ENCODE measurements around the gene OTUB2.

Gene OTUB2

DNA sequence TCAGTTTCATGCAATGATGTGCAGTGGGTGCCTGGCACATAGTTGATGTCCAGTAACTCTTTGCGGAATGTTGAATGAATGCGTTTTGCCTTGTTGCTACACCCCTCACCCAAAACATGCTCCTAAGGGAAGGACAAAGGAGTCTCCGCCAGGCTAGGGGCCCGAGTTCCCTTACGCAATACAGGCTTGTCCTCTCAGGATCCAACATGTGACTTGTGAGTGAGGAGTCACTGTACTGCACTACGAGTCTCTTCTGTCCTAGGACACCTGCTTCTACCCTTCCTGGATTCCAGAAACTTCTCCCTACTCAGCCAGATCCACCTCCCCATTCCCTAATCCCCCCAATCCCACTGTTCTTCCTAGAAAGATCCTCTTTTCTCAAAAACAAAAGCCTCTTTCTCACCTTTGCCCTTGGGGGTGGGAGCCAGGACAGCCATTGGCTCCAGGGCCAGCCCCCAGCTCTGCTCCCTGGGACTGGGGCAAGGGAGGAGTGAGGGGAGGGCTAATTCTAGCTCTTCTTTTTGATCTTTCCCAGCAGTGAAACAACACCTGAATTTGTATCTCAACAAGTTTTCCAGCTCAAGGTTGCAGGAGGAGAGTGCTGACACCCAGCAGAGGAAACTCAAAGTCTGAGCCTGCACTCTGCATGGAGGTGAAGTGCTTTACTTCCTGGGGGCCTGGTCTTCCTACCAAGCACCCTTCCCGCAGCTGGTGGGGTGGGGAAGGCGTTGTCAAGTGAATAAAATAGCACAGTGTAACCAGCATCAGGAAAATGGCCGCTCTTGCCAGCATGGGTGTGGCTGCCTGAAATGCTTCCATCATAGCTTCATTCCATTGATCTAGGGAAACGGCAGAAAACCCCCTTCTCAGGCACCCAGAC, 3.4 kb upstream of the OTUB2 start:
- no peak for DNase-seq

GRCh38 chr14:94024549-94024948, 1.6 kb upstream of the OTUB2 start:
- DNase-seq: no peak

- no peak for DNase-seq
These were observed 420 bp upstream of the OTUB2 start for GRCh38 chr14:94025720-94026119.

- DNase-seq: no peak
These were observed 839 bp downstream of the OTUB2 start for GRCh38 chr14:94026889-94027469.

GRCh38 chr14:94027566-94028449, 1.7 kb downstream of the OTUB2 start:
- DNase-seq: no peak

DNA sequence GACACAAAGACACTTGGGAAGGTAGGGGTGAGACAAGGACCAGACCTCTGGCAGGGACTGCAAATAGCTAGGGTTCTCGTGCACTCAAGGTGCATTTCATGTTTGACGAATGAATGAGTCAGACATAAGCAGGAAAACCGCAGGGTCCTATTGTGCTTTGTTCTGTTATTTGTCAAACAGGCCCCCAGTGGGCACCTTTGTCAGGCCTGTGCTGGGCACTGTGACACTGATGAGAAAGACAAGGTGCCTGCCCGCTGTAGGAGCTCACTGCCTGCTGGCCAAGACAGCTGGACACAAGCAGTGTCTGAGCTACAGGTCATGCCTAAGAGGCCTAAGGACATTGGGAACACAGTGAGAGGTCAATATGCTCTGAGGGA, 2.3 kb downstream of the OTUB2 start:
- no peak for DNase-seq

DNA sequence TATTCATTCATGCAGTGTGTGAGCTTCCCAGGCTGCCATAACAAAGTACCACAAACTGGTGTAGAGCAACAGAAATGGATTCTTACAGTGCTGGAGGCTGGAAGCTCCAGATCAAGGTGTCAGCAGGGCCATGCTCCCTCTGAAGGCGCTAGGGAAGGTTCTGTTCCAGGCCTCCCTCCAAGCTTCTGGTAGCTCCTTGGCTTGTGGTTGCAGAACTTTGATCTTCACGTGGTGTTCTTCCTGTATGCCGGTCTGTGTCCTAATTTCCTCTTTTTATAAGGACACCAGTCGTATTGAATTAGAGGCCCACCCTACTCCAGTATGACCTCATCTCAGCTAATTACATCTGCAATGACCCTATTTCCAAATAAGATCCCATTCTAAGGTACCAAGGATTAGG, 3.1 kb downstream of the OTUB2 start:
- DNase-seq: no peak

DNA sequence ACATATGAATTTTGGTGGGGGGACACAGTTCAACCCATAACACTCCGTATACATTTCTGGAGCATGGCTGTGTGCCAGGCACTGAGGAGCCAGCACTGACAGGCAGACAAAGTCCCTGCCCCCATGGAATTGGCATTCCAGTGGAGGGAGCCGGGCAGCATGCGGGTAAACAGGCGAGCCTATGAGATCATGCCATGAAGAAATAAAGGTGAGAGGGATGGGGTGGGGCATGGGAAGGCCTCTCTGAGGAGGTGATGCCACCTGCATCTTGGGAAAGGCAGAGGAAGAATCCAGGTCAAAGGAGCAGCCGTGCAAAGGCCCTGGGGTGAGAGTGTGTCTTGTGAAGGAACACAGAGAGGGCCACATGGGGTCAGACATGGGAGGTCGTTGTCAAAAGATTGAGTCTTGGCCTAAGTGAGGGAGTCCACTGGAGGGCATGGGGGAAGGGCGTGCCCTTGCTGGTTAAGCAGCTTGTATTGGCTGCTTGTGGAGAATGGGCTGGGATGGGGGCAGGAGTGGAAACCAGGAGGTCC, 3.6 kb downstream of the OTUB2 start:
- DNase-seq: no peak

DNA sequence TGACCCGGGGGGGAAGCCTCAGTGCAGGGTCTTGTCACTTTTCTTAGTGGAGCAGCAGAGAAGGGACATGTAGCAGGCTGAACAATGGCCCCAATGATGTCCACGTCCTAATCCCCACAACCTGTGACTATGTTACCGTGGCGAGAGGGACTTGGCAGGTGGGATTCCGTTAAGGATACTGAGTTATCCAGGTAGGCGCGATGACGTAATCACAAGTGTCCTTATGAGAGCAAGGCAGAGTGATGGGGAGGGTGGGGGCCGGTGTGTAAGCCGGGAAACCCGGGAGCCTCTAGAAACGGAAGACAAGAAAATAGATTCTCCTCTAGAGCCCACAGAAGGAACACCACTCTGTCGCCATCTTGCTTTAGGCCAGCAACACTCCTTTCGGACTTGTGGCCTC, 4.4 kb downstream of the OTUB2 start:
- DNase-seq: no peak

GRCh38 chr14:94031161-94031882, 5.2 kb downstream of the OTUB2 start:
- DNase-seq: no peak

- DNase-seq: no peak
These were observed 5.7 kb downstream of the OTUB2 start for GRCh38 chr14:94031883-94032279.

DNA sequence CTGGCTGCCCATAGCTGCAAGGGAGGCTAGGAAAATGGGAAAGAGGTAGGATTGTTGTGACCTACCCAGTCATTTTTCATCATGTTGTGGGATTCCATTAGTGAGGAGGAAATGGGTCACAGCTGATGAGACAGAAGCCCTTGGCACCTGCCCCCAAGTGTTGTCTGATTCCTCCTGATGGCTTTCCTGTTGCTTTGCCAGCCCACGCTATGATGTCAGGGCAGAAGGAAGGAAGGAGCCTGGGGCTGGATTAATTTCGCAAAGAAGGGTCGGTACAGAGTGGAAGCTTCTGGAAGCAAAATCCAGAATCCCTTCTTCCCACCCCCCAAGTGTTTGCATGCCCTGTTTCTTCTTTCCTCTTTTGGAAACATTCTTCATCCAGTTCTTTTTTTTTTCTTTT, 8.7 kb downstream of the OTUB2 start:
- DNase-seq: no peak

DNA sequence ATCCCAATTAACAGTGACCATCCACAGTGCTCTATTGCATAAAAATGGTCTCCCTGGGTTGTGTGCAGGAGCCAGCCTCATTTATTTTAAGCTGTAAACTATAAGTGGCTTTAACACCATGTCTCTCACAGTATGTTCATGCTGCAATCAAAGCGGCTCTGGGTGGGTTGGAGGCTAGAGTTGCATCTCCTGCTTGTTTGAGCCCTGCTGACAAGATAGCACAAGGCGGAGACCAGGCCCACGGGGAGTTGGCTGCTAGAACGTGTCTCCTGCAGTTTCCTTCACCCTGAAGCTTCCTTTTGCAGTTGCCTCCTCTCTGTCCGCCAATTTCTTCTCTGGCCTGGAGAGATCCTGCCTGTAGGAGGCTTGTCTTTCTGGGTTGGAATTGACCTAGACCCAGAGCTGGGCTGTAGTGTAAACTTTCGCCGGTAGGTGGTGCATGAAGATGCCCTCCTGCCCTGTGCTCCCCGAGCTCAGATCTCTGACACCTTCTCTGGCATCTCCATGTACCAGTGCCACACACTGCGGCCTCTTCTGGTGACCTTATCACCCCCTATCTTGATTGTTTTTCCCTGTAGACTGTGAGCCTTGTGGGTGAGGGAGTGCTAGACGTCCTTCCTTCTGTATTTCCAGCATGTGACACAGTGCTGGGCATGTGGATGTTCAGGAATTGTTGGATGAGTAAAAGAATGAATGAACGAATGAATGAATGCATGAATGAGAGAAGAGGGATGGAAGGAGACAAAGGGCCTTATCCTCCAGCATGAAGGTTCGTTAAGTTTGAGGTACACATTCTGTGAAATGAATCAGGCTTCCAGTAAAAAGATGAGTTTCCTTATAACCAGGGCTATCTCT, 10.4 kb downstream of the OTUB2 start:
- peak; percentile 70 to 77 for DNase-seq

GRCh38 chr14:94037954-94038353, 11.8 kb downstream of the OTUB2 start:
- no peak for DNase-seq

DNA sequence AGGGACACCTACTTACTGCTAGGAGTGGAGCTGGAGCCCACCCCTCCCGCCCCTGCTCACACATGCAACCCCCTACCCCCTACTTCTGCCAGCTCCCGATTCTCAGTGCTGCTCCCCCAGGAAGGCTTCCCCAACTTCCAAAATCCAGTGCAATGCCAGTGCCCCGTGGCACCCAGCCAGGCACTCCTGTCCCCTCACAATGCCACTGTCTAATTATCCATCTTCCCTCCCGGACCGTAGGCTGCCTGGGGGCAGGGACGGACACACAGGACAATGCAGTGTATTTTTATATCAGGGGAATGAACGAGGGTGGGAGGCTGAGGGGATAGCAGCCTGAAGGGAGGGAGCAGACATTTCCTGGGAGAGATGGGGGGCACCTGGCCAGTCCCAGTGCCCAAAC, 12.4 kb downstream of the OTUB2 start:
- DNase-seq: no peak

GRCh38 chr14:94038921-94039629, 12.9 kb downstream of the OTUB2 start:
- no peak for DNase-seq

GRCh38 chr14:94040247-94040646, 14.1 kb downstream of the OTUB2 start:
- no peak for DNase-seq

DNA sequence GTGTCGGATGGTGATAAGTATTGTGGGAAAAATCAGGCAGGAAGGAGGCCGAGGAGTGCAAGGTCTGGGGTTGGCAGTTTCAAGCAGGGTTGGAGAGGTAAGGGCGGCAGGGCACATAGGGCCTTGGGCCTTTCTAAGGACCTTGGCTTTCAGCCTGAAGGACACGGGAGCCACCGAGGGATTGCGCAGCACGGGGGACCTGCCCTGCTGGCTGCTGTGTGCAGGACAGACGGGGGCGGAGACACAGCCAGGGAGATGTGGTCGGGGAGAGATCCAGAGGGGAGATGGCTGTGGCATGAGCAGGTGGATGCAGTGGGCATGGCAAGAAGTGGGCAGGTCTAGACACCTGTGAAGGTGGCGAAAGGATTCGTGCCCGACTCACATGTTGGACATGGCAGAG, 14.7 kb downstream of the OTUB2 start:
- DNase-seq: no peak

GRCh38 chr14:94041551-94042346, 15.6 kb downstream of the OTUB2 start:
- no peak for DNase-seq

DNA sequence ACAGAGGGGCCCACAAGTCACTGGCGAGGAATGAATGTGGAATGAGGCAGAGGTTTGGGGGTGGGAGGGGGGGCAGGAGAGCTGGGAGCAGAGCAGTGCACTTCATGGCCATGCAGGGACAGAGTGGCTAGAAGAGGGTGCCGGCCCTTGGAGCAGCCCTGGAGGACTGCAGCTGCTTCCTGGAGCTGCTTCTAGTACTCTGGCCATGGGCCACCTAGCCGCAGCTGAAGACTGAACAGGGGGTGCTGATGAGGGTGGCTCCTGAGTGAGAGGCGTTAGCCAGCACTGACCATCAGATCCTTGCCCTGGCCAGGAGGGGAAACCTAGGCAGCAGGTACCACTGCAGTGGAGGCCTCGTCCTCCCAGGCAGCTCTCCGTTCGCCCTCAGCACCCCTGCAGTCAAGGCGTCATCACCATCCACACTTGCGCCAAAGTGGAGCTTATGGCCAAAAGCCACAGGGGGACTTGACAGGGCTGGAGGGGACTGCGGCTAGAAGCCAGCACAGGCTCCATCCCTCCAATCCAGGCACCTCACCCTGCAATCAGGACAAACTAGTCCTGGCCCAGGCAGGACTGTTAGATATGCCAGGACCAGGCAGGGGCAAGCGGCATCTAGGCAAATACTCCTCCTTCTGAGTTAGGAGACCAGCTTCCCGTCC, 16.4 kb downstream of the OTUB2 start:
- no peak for DNase-seq
